ENCODE data around the gene MMP20.
"Not testable (repeated sequence)": the region's sequence is repeated elsewhere in the genome, so short reads cannot be mapped to it uniquely, and the experiment has no call there.

Gene MMP20, protein sequence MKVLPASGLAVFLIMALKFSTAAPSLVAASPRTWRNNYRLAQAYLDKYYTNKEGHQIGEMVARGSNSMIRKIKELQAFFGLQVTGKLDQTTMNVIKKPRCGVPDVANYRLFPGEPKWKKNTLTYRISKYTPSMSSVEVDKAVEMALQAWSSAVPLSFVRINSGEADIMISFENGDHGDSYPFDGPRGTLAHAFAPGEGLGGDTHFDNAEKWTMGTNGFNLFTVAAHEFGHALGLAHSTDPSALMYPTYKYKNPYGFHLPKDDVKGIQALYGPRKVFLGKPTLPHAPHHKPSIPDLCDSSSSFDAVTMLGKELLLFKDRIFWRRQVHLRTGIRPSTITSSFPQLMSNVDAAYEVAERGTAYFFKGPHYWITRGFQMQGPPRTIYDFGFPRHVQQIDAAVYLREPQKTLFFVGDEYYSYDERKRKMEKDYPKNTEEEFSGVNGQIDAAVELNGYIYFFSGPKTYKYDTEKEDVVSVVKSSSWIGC

DNA sequence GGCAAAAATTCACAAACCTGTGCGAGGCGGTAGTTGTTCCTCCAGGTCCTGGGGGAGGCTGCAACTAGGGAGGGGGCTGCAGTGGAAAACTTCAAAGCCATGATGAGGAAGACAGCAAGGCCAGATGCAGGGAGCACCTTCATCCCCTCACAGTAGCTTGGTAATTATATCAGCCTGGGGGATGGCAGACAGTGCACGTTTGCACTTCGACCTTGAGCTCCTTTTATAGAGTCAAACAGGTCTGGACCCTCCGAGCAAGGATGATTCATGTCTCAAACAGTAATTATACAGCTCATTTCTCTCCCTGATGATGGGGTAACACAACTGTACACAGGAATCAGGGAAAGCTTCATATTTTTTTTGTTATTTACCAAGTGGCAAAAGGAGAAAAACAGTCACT, at the start of gene MMP20:
TSS of gene MMP20 (minus strand) at position 156 of the 400 bp plus-strand sequence. CDS start at position 143, 13 bp downstream.
- no peak for DNase-seq (ENCODE audit: low read depth)

DNA sequence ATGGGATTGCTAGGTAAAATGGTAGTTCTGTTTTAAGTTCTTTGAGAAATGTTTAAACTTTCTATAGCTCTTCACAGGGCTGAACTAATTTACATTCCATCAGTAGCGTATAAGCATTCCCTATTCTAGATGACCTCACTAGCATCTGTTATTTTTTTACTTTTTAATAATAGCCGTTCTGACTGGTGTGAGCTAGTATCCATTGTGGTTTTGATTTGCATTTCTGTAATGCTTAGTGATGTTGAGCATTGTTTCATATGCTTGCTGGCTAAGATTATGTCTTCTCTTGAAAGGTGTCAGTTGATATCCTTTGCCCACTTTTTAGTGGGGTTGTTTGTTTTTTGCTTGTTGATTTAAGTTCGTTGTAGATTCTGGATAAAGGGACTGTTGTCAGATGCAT, 44.5 kb upstream of the MMP20 start:
- DNase-seq (ENCODE audit: low read depth), result no peak

DNA sequence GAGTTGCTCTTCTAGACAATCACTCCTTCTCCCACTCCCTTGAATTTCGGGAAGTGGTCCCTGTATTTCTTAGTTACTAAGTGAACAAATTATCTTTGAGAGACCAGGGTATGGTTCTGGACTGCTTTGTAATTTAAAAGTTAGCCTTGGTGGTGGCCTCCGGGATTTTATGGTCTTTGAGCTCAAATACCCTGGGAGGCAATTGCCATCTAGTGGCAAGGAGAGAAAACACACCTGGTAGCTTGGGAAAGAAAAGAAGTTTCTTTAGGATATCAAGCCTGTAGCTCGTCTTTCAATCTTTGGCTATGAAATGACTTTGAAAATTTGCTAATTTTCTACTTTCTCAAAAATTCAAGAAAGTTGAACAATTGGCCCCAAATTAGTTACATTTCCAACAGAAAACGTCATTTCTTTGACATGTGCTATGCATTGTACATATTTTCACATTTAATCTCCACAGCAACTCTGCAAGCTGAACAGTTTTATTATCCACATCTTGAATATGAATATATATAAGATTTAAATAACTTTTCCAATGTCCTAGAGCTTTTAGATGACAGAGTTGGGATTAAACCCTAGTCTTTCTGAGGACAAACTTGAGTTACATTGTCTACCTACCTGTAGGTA, 41.3 kb upstream of the MMP20 start:
- DNase-seq (ENCODE audit: low read depth), result no peak

DNA sequence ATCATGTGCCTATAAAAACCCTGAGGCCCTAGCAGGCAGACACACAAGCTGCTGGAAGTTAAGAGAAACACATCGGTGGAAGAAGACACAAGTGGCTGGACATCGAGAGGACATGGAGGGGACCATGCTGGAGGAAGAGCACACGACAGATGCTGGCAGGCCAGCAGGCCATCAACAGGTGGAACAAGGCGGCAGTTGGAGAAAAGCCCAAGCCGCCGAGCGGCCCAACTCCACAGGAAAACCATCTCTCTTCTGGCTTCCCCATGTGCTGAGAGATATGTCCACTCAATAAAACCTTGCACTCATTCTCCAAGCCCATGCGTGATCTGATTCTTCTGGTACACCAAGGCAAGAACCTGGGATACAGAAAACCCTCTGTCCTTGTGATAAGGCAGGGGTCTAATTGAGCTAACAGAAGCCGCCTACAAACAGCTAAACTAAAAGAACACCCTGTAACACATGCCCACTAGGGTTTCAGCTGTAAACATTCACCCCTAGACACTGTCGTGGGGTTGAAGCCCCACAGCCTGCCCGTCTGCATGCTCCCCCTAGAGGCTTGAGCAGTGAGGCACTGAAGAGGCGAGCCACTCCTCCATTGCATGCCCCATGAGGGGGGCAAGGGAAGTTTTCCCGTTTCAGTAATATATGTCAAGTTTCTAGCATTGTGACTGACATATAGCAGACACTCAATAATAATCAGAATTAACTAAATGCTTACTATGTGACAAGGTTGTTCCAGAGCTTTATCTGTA, 39.0 kb upstream of the MMP20 start:
- DNase-seq (ENCODE audit: low read depth), result no peak

DNA sequence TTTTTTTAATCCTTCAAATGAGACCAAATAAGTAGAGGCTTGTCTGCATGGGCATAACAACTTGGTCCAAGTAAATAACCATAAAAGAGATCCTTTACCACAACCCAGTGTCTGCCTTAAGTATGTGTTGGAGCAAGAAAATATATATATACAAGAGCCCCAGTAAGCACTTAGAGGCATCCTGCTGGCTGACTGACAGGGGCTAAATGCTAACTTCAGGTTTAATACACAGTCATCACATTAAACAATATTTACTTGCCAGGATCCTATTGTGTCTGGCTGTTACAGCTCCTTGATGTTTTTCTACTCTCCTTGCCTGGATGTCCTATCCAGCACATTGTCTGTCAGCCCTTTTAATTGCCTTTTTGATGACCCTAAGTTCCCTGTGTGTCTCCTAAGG, 37.5 kb upstream of the MMP20 start:
- no peak for DNase-seq (ENCODE audit: low read depth)

DNA sequence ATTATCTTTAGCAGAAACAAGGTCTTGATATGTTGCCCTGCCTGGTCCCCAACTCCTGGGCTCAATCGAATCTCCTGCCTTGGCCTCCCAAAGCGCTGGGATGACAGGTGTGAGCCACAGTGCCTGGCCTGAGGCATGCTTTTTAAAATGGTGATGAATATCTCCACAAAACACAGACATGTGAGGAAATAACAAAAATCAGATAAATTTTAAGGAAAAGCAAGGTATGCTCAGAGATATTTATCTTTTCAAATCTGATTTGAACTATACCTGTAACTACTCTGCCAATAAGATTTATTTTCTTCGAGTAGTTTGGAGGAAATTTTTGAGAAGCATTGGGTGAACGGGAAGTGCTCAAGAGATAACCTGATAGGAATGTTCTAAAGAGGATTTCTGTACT, 35.9 kb upstream of the MMP20 start:
- no peak for DNase-seq (ENCODE audit: low read depth)

DNA sequence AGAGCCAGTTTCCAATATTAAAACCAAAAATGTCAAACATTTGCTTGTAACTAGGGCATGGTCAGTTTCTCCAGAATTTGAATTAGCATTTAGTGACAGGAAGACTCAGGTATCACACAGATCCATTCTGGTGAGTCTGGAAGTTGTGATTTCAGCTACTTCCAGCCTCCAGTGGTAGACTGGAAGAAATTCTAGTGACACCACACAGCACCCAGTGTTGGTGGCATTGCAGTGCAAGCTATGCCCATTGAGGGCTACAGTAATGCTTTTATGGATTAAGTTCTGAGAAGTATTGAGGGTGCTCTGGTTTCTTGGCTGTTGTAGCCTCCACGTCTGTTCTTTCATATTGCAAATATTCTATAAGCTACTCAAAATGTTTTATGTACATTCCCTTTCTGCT, 31.4 kb upstream of the MMP20 start:
- no peak for DNase-seq (ENCODE audit: low read depth)

DNA sequence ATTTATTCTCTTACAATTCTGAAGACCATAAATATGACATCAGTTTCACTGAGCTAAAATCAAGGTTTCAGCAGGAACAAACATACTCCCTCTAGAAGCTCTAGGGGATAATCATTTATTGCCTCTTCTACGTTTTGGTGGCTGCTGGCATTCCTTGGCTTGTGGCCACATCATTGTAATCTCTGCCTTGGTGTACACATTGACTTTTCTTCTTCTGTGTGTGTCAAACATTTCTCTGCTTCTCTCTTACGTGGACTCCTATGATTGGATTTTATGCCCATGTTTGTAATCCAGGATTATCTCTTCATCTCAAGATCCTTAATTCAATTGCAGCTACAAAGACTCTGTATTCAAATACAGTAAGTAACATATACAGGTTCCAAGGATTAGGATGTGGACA, 30.4 kb upstream of the MMP20 start:
- DNase-seq (ENCODE audit: low read depth), result no peak

DNA sequence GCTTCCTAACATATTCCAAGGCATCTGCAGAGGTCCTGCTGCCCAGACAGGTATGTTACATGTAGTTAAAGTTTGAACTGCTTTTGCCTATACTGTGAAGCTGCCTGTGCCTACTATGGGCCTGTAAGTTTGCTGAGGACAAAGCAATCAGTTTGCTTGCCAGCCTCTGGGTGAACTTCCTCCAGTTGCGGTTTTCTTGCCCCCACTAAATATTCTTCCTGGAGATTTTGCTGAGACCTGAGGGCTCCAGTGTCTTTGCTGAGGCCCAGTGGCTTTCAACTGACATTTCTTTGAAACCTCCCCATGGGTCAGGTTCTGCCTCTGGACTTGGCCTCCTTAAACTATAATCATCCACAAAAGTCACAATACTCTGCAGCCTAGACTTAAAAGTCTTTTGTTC, 29.6 kb upstream of the MMP20 start:
- no peak for DNase-seq (ENCODE audit: low read depth)

DNA sequence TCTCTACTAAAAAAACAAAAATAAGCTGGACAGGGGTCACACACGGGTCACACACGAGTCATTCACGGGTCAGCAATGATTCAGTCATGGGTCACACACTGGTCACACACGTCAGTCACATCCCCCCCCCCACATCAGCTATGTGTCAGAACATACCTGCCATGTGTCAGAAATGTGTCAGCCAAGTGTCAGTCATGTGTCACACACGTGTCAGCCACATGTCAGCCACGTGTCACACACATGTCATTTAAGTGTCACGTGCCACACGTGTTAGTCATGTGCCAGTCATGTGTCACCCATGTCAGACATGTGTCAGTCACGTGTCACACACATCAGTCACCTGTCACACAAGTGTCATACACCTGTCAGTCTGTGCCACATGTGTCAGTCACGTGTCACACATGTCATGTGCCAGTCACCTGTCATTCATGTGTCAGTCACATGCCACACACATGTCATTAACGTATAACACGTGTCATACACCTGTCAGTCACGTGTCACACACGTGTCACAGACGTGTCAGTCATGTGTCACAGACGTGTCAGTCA, 28.7 kb upstream of the MMP20 start:
- no peak for DNase-seq (ENCODE audit: low read depth)

DNA sequence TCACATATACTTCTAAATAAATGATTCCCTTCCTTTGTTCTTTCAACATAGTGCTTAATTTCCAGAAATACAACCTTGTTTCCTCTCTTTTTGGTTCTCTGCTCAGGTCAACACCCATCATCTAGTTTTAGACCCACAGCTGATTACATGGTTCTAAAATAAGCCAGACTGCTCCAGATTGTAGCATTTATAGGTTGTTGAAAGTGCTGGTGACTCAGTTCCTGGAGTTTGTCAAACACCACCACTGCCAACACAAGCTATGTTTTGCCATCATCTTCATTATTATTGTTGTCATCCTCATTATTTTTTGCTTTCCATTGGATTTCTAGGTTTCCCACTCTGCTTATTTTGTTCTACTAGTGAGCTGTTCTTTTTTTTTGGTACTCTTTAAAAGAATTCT, 22.3 kb upstream of the MMP20 start:
- DNase-seq (ENCODE audit: low read depth), result no peak

DNA sequence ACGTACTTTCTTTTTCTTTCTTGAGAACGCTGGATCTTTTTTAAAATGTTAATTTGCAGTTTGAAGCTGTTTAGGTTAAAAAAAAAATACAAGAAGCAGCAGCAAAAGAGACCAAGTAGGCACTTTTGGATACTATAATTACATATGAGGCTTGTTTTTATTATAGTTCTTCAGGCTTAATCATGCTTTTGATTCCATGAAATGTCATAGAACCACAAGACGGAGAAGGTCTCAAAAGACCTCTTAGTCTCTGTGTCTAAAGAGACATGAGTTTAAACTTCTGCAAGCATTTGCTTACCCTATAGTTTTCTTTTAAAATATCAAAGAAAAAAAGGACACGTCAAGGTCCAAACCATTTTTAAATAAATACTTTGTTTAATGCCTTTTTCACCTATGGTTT, 18.8 kb upstream of the MMP20 start:
- no peak for DNase-seq (ENCODE audit: low read depth)

DNA sequence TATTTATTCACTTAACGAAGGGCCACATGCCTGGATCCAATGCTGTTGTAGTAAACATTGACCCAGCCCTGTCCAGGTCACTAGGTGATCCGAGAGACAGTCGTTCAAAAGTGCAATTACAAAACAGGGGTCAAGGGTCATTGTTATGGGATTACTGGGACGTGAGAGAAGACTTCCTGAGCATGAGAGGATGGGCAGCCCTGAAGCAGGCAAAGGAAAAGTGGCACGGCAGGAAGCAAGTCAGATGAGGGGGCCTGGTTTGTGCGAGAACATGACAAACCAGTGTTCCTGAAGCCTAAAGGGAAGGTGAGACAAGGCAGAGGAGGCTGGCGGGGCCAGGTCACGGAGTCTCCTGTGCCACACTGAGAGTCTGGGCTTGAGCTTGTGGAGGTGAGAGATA, 15.8 kb upstream of the MMP20 start:
- DNase-seq (ENCODE audit: low read depth), result no peak

DNA sequence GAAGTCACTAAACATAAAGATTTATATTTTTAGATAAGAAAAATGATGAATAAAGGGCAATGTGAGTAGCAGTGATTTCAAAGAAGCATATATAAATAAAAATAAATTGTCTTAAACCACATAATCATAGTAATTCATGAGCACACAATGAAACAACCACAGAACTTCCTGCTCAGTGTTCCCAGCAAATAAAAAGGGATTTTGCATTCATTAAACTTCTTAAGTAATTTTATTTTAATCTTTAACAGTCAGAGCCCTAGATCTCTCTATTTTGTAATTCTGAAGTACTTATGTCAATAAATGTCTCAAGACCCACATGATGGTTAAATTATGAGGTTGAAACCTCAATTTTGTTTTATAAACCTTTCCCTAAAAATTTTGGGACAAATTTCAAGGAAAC, 14.5 kb upstream of the MMP20 start:
- no peak for DNase-seq (ENCODE audit: low read depth)

DNA sequence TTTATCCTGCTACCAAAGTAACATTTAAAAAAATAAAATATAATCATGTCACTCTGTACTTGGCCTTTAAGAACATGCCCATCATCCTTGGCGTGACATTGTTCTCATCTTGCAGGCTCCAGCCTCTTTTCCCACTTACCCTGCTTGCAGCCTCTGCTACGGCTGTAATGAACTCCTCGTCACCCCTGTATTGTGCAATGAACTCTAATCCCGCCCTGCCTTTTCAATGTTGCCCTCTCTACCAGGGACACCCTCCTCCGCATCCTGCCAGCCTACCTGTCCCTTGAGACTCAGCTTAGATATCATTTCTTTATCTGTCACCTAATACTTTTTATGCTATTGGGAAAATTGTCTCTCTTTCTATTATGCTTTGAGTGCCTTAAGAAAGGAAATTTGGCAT, 12.6 kb upstream of the MMP20 start:
- no peak for DNase-seq (ENCODE audit: low read depth)

DNA sequence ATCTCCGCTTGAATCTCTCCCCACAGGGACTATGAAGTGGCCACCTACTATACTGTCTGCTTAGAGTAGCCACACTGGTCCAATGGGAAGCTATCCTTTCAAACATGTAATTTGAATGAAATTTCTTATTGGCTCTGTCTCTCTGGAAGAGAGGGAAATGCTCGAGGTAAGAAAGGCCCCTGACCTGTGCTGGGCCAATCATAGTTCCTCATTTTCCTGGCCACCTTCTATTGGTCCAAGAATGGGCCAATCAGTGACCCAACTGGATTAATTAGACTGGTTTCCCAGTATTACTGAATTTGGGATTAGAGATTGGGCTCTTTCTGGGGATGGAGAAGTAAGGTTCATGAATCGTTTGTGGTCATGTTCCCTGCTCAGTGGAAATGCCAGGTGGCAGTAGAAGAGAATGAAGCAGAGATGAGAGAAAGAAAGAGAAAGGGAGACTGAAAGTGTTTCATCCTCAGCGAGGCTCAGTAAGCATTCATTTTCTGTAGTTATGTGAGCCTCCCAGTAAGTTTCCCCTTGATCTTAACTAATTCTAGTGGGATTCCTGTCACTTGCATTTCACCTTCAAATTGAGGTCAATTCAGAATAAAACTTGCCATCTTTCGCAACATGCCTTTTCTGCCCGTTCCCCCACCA, 8.4 kb upstream of the MMP20 start:
- DNase-seq (ENCODE audit: low read depth), result no peak

DNA sequence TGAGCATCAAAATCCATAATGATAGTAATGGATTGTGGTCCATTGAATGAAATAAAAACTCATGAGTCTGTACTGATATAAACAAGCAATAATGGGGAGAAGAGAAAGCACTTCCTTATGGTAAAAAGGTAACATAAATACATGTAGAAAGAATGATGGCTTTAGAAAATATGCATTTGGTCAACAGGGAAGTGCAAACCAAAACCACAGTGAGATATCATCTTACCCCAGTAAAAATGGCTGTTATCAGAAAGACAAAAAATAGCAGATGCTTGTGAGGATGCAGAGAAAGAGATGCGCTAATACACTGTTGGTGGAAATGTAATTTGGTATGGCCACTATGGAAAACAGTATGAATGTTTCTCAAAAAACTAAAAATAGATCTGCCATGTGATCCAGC, 6.9 kb upstream of the MMP20 start:
- no peak for DNase-seq (ENCODE audit: low read depth)

DNA sequence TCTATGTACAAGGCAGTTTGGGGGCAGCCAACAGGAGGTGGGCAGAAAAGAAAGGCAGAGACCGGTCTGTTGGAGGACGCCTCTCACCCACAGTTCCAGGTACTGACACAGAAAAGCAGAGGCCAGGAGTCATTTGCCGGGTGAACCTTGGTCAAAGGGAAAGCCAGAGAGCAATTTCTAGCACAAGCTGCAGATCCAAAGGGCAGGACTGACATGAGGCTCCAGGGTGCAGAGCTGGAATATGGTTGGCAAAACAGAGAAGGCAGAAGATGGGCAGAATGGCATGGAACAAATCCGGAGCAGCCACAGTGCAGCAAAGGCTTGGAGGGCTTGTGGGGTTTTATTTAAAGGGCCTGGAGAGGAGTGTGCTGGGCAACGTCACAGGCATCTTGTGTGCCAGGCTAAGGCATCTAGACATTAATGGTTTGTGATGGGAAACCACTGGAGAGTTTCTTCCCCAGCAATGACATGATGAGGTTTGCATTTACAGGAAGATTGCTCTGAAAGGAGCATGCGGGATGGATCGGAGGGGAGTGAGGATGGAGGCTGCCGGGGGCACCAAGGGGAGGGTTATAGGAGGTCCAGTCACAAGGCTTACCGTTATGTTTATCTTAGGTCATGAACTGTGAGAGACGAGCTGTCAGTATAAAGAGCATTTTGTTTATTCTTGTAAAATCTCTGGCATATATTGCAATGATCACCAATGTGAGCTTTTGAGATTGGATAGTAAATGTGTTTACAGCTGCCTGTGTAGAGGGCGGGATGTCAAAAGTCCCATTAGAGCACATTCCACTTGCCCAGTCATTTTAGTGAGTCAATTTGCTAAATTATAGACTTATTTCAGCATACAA, 5.7 kb upstream of the MMP20 start:
- no peak for DNase-seq (ENCODE audit: low read depth)

DNA sequence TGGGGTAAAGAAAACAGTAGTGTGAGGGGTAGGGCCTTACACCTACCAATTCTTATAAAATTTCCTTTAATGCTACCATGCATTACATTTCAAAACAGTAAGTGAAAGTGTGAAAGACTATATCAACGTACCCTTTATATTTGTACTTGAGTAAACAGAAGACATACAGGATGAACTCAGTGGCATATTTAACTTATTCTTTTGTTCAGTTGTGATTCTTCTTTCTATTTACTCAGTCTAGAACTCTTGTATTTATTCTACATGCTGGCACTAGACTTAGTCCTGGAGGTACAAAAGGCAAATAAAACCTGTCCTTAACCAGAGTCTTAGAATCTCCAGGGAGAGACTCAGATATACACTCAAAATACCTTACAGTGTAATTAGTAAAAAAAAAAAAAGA, 4.8 kb upstream of the MMP20 start:
- not testable (repeated sequence) for DNase-seq (ENCODE audit: low read depth)

DNA sequence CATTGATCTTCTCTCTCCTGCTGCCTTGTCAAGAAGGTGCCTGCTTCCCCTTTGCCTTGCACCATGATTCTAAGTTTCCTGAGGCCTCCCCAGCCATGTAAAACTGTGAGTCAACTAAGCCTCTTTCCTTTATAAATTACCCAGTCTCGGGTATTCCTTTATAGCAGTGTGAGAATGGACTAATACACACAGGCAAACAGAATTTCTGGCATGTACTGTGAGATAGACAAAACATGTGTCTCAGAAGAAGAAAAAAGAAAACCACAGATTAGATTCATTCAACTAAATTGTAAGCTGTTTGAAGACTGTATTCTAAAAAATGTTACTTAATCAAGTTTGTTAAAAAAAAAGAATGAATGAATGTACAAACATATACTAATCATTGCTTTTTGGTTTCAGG, 1.5 kb upstream of the MMP20 start:
- DNase-seq (ENCODE audit: low read depth), result no peak

DNA sequence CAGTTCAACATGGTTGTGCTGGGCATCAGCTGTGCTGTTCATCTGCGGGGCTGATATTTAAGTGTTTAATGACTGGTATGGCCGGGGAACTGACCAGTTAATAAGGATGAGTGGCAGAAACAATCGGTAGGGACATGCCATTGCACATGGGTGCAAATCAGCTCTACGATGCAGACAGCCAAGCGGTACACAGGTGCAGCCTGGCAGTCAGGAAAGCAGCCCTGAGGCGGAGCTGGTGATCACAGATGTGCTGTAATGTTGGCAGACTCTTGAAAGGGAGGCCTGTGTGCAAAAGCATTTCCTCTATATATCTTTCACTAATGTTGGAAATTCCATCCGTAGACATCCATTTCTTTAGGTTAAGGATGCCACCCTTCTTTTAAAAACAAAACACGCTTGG, 1.1 kb downstream of the MMP20 start:
- no peak for DNase-seq (ENCODE audit: low read depth)
